ENCODE measurements around the gene COMTD1.
"Not testable (repeated sequence)": the region's sequence is repeated elsewhere in the genome, so short reads cannot be mapped to it uniquely, and the experiment has no call there.

COMTD1 gene

DNA sequence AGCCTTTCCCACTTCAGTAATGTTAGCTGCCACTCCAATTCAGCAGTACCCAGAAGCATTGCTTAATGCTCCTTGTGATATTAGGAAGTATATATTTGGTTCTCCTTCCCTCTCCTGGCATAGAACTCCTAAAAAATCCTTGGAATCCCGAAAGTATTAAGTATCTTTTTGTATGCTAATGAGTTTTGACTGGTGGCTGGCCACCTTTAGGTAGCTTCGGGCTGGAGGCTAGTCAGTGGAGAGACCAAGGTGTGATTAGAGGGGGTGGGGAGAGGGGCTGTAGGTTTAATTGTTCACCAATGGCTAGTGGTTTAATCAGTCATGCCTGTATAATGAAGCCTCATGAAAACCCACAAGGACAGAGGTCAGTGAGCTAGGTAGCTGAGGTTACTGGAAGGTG lies 12.2 kb downstream of the COMTD1 start:
- DNase-seq (ENCODE audit: extremely low read depth, insufficient read length) = no peak
- Histone ChIP-seq H3K27me3 (replicated peaks; ENCODE audit: control insufficient read depth, insufficient read depth, low read length) (no peaks in the 10 kb centered on the region), H3K36me3 (ENCODE audit: control insufficient read depth, insufficient read depth, low read length) (peaks cover 16% of the 10 kb centered on the region), H3K4me3 (replicated peaks; ENCODE audit: low read depth, low read length) (no peak overlapping the region)
- TF ChIP-seq, protein P1, sequence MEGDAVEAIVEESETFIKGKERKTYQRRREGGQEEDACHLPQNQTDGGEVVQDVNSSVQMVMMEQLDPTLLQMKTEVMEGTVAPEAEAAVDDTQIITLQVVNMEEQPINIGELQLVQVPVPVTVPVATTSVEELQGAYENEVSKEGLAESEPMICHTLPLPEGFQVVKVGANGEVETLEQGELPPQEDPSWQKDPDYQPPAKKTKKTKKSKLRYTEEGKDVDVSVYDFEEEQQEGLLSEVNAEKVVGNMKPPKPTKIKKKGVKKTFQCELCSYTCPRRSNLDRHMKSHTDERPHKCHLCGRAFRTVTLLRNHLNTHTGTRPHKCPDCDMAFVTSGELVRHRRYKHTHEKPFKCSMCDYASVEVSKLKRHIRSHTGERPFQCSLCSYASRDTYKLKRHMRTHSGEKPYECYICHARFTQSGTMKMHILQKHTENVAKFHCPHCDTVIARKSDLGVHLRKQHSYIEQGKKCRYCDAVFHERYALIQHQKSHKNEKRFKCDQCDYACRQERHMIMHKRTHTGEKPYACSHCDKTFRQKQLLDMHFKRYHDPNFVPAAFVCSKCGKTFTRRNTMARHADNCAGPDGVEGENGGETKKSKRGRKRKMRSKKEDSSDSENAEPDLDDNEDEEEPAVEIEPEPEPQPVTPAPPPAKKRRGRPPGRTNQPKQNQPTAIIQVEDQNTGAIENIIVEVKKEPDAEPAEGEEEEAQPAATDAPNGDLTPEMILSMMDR (IDR thresholded peaks at IDR 0.05; ENCODE audit: insufficient read depth, low read length, poor library complexity, severe bottlenecking) = no peak

DNA sequence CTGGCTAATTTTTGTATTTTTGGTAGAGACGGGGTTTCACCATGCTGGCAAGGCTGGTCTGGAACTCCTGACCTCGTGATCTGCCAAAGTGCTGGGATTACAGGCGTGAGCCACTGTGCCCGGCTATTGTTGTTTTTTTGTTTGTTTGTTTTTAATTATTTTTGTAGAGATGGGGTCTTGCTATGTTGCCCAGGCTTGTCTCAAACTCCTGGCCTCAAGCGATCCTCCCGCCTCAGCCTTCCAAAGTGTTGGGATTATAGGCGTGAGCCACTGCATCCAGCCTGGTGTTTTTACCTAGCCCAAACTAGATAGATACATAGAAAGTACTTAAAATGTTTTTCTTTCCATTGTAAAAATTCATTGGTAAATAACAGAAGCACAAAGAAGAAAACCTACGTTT lies 14.3 kb downstream of the COMTD1 start:
- not testable (repeated sequence) for H3K27me3 ChIP-seq (replicated peaks; ENCODE audit: control insufficient read depth, insufficient read depth, low read length); DNase-seq (ENCODE audit: extremely low read depth, insufficient read length); H3K4me3 ChIP-seq (replicated peaks; ENCODE audit: low read depth, low read length)
- peaks cover 19% of the 10 kb centered on the region for H3K36me3 ChIP-seq (ENCODE audit: control insufficient read depth, insufficient read depth, low read length)

DNA sequence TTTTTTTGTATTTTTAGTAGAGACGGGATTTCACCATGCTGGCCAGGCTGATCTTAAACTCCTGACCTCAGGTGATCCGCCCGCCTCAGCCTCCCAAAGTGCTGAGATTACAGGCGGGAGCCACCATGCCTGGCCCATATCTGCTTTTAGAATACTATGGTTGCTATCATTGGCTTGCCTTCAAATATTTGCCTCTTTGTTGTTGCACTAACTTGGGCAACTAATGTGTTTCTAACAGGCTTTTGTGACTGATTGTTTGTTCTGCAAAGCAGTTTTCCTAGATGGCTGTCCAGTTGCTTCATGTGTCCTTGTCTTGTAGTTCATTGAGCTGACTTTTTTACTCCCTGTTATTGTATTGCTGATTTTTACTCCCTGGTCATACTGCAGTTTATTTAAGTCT lies 15.5 kb downstream of the COMTD1 start:
- no peak overlapping the region for H3K4me3 ChIP-seq (replicated peaks; ENCODE audit: low read depth, low read length)
- H3K27me3 ChIP-seq (replicated peaks; ENCODE audit: control insufficient read depth, insufficient read depth, low read length) = no peaks in the 10 kb centered on the region
- TF ChIP-seq, protein P1 (IDR thresholded peaks at IDR 0.05; ENCODE audit: insufficient read depth, low read length, poor library complexity, severe bottlenecking) = no peak
- DNase-seq (ENCODE audit: extremely low read depth, insufficient read length) = no peak
- peaks cover 19% of the 10 kb centered on the region for H3K36me3 ChIP-seq (ENCODE audit: control insufficient read depth, insufficient read depth, low read length)

DNA sequence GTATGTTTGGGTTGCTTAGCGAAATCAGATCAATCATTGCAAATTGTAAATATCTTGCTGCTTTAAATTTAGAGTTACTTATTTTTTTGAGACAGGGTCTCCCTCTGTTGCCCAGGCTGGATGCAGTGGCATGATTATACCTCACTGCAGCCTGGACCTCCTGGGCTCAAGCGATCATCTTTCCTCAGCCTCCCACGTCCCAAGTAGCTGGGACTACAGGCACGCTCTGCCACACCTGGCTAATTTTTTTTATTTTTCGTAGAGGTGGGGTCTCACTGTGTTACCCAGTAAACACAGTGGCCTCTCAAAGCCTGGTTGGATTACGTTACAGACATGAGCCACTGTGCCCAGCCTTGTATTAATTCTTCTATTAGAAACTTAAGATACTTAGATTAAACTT lies 23.4 kb downstream of the COMTD1 start:
- Histone ChIP-seq H3K4me3 (replicated peaks; ENCODE audit: low read depth, low read length) (0 out of 2 replicates have a peak overlapping the region, but pooled peaks have one; percentile 96), H3K36me3 (ENCODE audit: control insufficient read depth, insufficient read depth, low read length) (peaks cover 3% of the 10 kb centered on the region), H3K27me3 (replicated peaks; ENCODE audit: control insufficient read depth, insufficient read depth, low read length) (no peaks in the 10 kb centered on the region)
- TF ChIP-seq, protein P1 (IDR thresholded peaks at IDR 0.05; ENCODE audit: insufficient read depth, low read length, poor library complexity, severe bottlenecking) = no peak
- DNase-seq (ENCODE audit: extremely low read depth, insufficient read length) = no peak

DNA sequence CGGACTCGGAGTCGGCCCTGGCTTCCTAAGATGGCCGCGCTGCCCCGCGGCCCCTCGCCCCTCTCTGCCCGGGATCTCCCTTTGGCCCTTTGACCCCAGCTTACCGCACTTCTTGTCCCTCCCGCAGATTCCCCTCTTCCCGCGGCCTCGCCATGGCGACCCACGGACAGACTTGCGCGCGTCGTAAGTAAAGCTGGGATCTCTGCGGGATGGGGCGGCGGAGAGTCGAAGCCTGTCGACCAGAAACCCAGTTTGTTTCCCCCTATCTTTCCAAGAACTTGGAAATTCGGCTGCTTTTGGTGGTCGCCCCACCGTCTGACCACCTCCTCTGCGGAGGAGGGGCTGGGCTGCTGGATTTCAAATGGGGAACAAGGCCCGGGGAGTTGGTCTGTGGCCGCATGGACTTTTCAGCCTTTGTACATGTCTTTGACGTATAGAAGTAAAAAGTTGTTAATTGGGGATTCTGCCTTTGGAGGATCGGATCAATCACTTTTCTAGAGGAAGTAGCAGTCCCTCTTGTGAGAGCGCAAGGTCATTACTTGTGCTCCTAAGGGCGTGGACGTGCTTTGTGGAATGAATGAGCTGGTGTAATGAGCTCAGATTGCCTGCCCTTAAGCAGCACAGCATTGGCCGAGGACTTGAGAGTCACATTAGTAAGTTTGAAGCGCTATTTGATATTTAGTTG lies 24.6 kb downstream of the COMTD1 start:
- Histone ChIP-seq H3K36me3 (ENCODE audit: control insufficient read depth, insufficient read depth, low read length) (peaks cover 3% of the 10 kb centered on the region), H3K27me3 (replicated peaks; ENCODE audit: control insufficient read depth, insufficient read depth, low read length) (no peaks in the 10 kb centered on the region), H3K4me3 (replicated peaks; ENCODE audit: low read depth, low read length) (peak overlapping the region; percentile 96)
- DNase-seq (ENCODE audit: extremely low read depth, insufficient read length) = no peak
- TF ChIP-seq, protein P1 (IDR thresholded peaks at IDR 0.05; ENCODE audit: insufficient read depth, low read length, poor library complexity, severe bottlenecking) = no peak

DNA sequence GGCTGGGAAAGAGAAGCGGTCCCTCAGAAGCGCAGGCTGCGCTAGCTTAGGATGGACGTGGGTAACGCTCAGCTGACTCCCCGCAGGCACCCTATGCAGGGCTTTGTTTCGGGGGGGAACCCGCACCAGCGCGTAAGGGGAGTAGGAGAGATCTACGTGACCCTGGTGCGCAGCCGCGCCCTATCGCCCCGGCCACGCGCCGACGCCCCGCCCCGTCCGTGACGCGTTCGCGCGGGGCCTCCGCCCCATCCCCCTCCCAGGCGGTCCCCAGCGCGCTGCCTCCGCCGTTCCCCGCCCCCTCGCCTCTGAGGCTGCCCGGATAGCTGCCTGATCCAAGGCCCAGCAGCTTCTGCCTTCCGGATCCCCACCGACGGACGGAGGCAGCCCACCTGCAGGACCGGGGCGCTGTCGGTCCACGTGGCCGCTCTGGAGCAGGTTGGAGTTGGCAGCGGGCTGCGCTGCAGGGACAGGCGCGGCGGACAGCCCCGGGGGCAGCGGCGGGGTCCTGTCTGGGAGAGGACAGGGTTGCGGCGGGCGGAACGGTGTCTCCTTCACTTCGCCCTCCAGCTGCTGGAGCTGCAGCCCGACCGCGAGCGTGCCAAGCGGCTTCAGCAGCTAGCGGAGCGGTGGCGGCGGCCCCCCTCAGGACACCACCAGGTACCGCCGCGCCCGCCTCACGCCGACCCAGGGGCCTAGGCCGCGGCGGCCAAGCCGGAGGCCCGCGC lies 25.3 kb downstream of the COMTD1 start, which contains the start of gene VDAC2:
Gene VDAC2, plus strand, starts transcription at position 515 of the 725 bp plus-strand sequence. CDS start 363 bp downstream, outside the sequence.
- Histone ChIP-seq H3K27me3 (replicated peaks; ENCODE audit: control insufficient read depth, insufficient read depth, low read length) (no peaks in the 10 kb centered on the region), H3K36me3 (ENCODE audit: control insufficient read depth, insufficient read depth, low read length) (peaks cover 3% of the 10 kb centered on the region), H3K4me3 (replicated peaks; ENCODE audit: low read depth, low read length) (peak within 1 kb of the TSS; percentile 96)
- peak; percentile 97 for DNase-seq (ENCODE audit: extremely low read depth, insufficient read length)
- TF ChIP-seq, protein P1 (IDR thresholded peaks at IDR 0.05; ENCODE audit: insufficient read depth, low read length, poor library complexity, severe bottlenecking) = no peak

Data from GM06990 (cell line).